LNCAP (cell line): ENCODE results near the gene LBH.

Experiments used
- TF ChIP-seq, protein P1 (sequence below): fragments of 450-650 bp; IDR thresholded peaks from 2 replicates; pipeline ENCODE4 v1.5.1; 2017; ENCODE audit warnings: mild to moderate bottlenecking

The LBH gene

DNA sequence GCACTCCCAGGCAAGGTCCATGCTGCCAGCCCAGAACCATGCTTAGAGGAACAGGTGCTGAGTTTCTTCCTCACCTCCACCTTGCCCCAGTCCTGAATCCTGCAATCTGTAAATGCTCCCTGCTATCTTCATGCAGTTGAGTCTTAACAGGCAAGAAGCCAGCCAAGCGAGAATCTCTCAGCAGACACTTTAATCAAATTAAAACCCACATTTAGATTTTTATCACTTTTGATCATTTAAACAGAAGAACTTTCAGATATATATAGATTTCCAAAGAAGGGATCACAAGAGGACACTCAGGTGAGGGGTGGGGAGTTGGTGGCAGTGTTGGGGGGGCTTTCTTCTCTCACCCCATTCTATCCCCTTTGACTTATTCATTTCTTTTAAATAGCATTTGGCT lies 25.9 kb upstream of the LBH start:
- TF ChIP-seq, protein P1, sequence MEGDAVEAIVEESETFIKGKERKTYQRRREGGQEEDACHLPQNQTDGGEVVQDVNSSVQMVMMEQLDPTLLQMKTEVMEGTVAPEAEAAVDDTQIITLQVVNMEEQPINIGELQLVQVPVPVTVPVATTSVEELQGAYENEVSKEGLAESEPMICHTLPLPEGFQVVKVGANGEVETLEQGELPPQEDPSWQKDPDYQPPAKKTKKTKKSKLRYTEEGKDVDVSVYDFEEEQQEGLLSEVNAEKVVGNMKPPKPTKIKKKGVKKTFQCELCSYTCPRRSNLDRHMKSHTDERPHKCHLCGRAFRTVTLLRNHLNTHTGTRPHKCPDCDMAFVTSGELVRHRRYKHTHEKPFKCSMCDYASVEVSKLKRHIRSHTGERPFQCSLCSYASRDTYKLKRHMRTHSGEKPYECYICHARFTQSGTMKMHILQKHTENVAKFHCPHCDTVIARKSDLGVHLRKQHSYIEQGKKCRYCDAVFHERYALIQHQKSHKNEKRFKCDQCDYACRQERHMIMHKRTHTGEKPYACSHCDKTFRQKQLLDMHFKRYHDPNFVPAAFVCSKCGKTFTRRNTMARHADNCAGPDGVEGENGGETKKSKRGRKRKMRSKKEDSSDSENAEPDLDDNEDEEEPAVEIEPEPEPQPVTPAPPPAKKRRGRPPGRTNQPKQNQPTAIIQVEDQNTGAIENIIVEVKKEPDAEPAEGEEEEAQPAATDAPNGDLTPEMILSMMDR, result no peak

DNA sequence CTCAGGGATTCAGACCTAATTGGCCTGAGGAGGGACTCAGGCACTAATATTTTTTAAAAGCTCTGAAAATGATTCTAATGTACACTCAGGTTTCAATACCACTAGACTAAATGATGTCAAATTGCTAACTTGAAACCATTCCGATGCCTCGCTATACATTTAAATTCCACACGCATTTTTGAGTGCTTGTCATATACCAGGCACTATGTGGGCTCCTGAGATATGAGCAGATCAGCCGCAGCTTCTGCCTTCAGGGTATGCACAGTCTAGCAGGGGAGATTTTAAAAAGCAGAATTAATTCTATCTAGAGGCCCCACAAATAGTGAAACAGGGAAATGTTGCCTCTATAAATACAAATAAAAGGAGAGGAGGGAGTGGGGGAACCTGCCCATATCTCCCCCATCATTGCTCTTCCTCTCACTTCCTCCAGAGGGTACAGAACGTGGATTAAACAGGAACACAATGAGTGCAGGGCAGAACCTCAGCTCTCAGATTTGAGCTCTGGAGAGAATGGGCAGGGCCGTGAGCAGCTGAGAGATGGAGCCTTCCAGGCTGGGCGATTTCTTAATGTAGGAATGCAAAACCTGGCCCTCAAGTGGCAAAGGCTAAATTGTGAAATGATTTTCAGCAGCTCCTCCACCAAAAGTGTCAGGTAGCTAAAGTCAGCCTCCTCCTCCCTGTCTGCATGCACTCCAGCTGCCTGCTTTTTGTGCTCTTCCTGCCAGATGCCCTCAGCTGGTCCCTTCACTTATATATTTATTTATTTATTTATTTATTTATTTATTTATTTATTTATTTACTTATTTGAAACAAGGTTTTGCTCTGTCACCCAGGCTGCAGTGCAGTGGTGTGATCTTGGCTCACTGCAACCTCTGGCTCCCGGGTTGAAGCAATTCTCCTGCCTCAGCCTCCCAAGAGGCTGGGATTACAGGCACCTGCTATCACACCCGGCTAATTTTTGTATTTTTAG lies 24.6 kb upstream of the LBH start:
- TF ChIP-seq, protein P1, result no peak

DNA sequence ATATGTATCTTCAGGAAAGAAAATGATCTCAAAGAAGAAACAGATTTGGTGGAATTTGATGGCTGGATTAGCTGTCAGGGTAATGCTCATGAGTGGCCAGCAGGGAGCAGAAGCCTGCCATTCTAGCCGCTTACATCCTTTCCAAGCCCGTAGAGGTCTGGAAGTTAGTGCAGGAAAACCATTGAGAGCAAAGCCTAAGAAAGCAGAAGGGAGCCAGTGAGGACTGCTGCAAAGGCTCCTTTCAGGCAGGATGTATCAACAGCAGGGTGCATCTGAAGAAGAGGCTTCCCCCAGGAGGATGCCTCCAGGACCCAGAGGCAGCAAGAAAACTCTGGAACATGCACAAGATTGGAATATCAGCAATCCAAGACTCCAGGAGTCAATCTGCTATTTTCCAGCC lies 22.9 kb upstream of the LBH start:
- TF ChIP-seq, protein P1, result peak; percentile 78

DNA sequence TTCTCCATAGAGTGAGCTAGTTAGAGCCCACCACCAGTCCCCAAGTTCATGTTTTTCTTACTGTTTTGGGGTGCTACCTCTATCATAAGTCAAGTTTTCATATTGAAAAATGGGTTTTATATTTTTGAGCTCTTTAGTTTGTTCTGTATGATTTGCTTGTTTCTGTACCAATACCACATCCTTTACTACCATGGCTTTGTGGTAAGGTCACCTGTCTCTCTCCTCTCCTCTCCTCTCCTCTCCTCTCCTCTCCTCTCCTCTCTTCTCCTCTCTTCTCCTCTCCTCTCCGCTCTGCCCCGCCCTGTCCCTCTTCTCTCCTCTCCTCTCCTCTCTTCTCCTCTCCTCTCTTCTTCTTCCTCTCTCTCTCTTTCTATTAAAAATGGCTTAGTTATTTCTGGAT lies 22.1 kb upstream of the LBH start:
- TF ChIP-seq, protein P1, result no peak

DNA sequence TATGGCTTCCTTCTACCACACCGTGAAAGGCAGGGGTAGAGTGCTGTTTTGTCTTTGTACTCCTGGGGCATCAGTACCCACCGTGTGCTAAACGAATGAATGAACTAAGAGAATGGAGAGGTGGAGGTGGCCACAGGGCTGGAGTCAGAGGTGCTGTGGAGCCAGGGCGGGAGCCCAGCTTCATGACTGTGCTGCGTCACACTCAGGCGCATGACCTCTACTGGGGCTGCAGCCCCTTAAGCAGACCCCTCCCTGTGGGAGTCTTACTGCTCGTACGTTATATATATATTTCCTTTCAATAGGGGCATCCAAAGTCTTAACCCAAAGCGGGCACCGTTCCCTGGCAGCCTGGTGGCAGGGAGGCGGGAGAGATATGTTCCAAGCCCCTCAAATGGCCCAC lies 18.0 kb upstream of the LBH start:
- TF ChIP-seq, protein P1, result no peak

DNA sequence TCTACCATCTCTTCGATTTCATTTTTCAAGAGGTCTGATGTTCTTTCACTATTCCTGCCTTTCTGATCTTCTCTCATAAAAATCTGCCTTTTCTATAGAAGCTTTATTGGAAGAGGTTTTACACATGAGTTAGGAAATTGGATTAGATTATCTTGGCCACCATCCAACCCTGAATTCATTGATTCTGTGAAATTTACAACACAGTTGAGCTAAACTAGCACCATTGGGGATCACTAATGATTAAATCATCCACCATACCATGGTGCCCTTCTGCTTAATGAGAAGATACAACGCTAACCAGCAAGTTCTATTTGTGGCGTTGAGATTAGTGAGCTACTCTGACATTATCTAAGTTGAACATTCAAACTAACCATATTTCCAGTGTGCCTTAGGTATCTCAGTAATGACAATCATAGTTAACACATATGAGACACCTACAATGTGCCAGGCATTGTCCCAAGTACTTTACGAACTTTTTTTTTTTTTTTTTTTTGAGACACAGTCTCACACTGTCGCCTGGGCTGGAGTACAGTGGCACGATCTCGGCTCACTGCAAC lies 17.3 kb upstream of the LBH start:
- TF ChIP-seq, protein P1, result no peak

DNA sequence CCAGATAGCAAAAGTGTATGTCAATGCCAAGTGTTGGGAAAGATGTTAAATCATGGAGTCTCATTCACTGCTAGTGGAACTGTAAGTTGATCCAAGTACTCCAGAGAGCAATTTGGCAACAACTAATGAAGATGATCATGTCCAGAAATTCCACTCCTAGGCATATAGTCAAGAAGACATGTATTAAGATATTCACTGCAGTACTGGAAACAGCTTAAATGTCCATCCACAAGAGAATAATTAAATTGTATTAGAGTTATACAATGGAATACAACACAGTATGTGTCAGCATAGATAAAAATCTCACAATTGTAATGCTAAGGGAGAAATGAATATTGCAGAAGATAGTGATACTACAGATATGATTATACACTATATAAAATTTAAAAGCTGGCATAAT lies 15.2 kb upstream of the LBH start:
- TF ChIP-seq, protein P1, result no peak
